Measurements from ENCODE around the gene MROH9.

Gene MROH9

DNA sequence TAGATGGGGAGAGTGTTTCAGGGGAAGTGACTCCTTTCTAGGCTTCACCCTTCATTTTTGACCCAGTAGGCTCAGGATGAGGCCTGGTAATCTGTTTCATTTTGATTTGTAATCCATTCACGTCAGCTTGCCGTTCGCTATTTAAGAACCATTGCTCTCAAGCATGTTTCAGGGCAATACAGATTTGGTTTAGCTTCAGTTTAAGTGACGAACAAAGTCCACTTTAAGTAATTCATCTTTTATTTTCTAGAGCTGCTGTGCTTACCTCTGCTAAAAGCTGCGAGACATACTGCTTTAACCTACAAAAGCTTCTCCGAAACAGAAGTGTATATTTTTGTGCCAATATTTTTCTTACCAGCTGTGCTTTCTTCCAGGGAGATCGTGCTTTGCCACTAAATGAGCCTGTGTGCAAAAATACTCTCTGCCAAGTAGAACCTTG lies 146.4 kb downstream of the MROH9 start:
- no peak for DNase-seq
- H3K4me1 Mint-ChIP-seq (ENCODE audit: low read depth), result no peaks in the 10 kb centered on the region
- H3K36me3 Mint-ChIP-seq (ENCODE audit: low read depth), result no peaks in the 10 kb centered on the region
- H3K27ac Mint-ChIP-seq, result no peak overlapping the region
- H3K27me3 Mint-ChIP-seq, result peaks cover 14% of the 10 kb centered on the region
- no peak overlapping the region for H3K4me3 Mint-ChIP-seq
- H3K9me3 Mint-ChIP-seq, result no peaks in the 10 kb centered on the region

DNA sequence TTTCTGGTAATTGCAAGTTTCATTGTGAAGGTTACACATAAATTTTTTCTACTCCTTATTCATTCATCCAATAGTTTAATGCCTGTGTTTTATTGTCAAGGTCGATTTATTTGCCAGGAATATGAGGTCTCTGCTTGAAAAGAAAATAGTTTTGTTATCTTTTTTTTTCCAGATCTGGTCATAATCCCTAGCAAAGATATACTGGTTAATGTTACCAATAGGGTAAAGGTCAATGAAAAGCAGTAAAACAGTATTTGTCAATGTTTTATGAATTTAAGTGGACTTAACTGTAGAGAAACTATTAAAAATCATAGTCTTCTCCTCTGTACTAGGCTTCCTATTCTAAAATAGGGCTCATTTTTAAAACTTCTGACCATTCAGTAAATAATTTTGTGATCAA lies 147.3 kb downstream of the MROH9 start:
- H3K27ac Mint-ChIP-seq, result no peak overlapping the region
- H3K4me1 Mint-ChIP-seq (ENCODE audit: low read depth), result no peaks in the 10 kb centered on the region
- H3K9me3 Mint-ChIP-seq, result no peaks in the 10 kb centered on the region
- no peaks in the 10 kb centered on the region for H3K36me3 Mint-ChIP-seq (ENCODE audit: low read depth)
- no peak overlapping the region for H3K4me3 Mint-ChIP-seq
- peaks cover 14% of the 10 kb centered on the region for H3K27me3 Mint-ChIP-seq
- no peak for DNase-seq

DNA sequence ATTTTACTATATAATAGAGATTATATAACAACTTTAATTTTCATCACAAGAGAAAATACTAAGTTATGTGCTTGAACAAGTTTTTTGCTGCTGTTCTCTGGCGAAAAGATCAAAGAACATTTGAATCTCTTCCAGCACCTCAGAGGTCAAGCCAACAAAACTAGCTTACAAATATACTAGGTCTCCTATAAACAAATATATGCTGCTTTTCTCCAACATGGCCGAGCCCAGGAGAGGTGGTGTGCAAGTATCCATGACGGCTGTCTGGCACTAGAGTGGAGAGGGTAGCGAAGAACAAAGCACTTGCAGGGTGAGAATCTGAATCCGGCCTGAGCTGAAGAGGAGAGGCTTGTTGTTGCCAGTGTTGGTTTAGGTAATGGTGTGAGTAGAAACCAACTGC lies 147.9 kb downstream of the MROH9 start:
- H3K27me3 Mint-ChIP-seq, result peaks cover 14% of the 10 kb centered on the region
- no peak for DNase-seq
- no peak overlapping the region for H3K27ac Mint-ChIP-seq
- H3K4me1 Mint-ChIP-seq (ENCODE audit: low read depth), result no peaks in the 10 kb centered on the region
- no peaks in the 10 kb centered on the region for H3K36me3 Mint-ChIP-seq (ENCODE audit: low read depth)
- no peak overlapping the region for H3K4me3 Mint-ChIP-seq
- H3K9me3 Mint-ChIP-seq, result no peaks in the 10 kb centered on the region

DNA sequence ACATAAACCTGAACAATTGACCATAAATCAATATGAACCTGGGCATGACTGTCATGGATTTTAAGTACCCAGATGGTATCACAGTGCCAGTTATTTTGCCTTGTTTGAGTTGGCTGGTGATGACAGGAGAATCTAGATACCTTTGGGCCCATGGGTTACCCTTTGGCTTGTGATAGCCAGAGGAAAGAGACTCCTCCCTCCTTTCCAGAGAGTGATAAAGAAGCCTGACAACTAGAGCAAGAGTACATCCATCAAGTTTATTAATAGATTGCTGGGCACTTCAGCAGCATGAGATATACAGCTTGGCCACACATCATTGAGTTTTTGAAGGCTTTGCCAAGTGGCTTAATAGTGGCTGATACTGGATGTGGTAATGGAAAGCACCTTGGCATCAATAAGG lies 148.8 kb downstream of the MROH9 start:
- no peak overlapping the region for H3K4me3 Mint-ChIP-seq
- no peaks in the 10 kb centered on the region for H3K36me3 Mint-ChIP-seq (ENCODE audit: low read depth)
- H3K4me1 Mint-ChIP-seq (ENCODE audit: low read depth), result no peaks in the 10 kb centered on the region
- no peaks in the 10 kb centered on the region for H3K9me3 Mint-ChIP-seq
- peaks cover 14% of the 10 kb centered on the region for H3K27me3 Mint-ChIP-seq
- H3K27ac Mint-ChIP-seq, result no peak overlapping the region
- DNase-seq, result no peak

DNA sequence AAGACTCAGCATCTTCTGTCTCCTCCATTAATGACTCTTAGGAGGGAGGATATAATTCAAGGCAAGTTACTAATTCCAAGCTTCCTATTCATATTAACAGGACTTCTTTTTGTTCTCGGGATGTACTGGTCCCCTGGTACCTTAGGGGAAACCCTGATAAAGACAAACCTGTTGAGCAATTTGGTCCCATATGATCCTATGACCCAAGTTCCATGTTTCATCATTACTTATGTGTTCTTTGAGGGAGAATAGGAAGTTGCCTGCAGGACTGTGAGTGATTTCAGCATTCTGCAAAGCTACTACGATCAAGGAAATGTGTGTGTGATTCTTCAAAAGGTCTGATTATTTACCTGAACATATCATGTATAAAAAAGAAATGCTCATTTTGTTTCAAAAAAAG lies 149.5 kb downstream of the MROH9 start:
- Mint-ChIP-seq H3K4me1 (ENCODE audit: low read depth) (no peaks in the 10 kb centered on the region), H3K27ac (no peak overlapping the region), H3K36me3 (ENCODE audit: low read depth) (no peaks in the 10 kb centered on the region), H3K27me3 (peaks cover 14% of the 10 kb centered on the region), H3K4me3 (no peak overlapping the region), H3K9me3 (no peaks in the 10 kb centered on the region)
- DNase-seq, result no peak

DNA sequence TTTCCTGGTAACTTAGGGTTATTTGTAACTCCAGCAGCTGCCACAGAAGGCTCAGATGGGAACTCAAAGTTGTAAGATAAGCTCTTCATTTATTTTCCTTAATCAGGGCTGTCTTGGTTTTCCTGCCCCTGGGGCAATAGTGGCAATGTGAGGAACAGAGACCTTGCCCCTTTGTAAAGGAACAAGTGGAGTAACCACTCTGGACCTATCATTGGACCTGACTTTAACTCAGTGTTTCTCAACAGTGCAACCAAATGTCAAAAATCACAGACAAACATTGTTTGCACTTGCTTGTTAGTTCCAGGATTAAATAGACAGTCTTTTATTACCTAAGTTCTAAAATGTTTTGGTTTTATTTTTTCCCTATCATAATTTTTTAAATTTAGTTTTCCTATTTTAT lies 152.6 kb downstream of the MROH9 start:
- Mint-ChIP-seq H3K27ac (no peak overlapping the region), H3K27me3 (peaks cover 14% of the 10 kb centered on the region), H3K9me3 (no peaks in the 10 kb centered on the region), H3K4me3 (no peak overlapping the region), H3K4me1 (ENCODE audit: low read depth) (no peaks in the 10 kb centered on the region), H3K36me3 (ENCODE audit: low read depth) (no peaks in the 10 kb centered on the region)
- DNase-seq, result no peak

DNA sequence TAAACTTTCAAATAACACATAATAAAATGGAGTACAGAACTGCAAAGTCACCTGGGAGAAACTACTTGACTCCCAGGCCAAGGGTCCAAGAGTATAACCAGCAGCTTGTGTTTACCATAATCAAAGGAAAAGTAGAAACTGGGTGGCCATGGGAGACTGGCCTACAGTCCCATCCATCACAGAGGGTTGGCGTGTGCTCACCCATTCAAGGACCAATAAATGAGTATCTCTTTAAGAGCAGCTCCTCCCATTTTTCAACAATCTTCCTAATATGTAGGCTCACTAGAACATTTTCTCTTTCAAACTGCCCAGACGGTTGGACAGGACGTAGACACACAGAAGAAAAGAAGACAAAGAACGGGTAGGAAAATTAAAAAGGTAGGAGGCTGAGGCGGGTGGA lies 155.3 kb downstream of the MROH9 start, which contains the start of gene FMO3:
Gene FMO3 (plus strand): TSS at position 302 of the 400 bp plus-strand sequence. CDS start 1,754 bp downstream, outside the sequence.
- Mint-ChIP-seq H3K27me3 (peaks cover 2% of the 10 kb centered on the region), H3K9me3 (no peaks in the 10 kb centered on the region), H3K4me1 (ENCODE audit: low read depth) (no peaks in the 10 kb centered on the region), H3K4me3 (no peak within 1 kb of the TSS), H3K27ac (no peak within 1 kb of the TSS), H3K36me3 (ENCODE audit: low read depth) (no peaks in the 10 kb centered on the region)
- no peak for DNase-seq

DNA sequence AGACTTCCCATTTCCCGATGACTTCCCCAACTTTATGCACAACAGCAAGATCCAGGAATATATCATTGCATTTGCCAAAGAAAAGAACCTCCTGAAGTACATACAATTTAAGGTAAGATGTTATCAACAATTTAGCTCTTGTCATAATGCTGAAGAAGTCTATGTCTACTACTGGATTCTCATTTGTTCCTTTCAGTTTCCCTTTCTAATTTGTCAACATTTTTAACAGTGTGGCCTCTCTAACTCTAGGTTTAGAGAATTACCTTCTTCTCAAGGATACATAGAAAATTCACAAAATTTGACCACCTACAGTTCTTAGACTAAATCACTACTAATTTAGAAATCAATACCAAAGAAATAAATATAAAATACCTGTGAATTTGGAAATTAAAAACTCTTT lies 168.5 kb downstream of the MROH9 start:
- H3K9me3 Mint-ChIP-seq, result peaks cover 2% of the 10 kb centered on the region
- DNase-seq, result no peak
- H3K4me1 Mint-ChIP-seq (ENCODE audit: low read depth), result no peaks in the 10 kb centered on the region
- H3K4me3 Mint-ChIP-seq, result no peak overlapping the region
- no peaks in the 10 kb centered on the region for H3K36me3 Mint-ChIP-seq (ENCODE audit: low read depth)
- no peak overlapping the region for H3K27ac Mint-ChIP-seq
- peaks cover 7% of the 10 kb centered on the region for H3K27me3 Mint-ChIP-seq

DNA sequence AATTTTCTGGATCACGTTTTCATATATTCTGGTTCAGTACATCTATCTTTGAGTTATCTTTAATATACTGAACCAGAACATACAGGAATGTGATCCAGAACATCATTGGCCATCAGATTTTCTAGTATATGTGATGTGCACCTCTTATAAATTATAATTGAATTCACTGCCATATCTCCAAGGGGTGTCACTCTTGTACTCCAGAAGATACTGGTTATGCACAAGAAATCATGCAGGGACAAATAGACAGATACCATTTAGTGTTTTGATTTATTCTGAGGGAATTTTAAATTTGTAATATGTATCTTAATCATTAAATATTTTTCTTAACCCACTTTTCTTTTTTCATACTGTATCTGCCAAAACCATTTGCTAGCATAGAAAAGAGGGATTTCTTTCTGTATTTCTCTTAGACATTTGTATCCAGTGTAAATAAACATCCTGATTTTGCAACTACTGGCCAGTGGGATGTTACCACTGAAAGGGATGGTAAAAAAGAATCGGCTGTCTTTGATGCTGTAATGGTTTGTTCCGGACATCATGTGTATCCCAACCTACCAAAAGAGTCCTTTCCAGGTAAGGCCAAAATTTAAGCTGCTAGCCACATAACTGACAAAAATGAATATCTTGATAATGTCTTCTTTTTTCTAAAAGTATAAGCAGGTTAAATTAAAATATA lies 172.1 kb downstream of the MROH9 start:
- H3K4me3 Mint-ChIP-seq, result no peak overlapping the region
- no peak overlapping the region for H3K27ac Mint-ChIP-seq
- peaks cover 16% of the 10 kb centered on the region for H3K27me3 Mint-ChIP-seq
- no peaks in the 10 kb centered on the region for H3K36me3 Mint-ChIP-seq (ENCODE audit: low read depth)
- H3K9me3 Mint-ChIP-seq, result no peaks in the 10 kb centered on the region
- no peak for DNase-seq
- no peaks in the 10 kb centered on the region for H3K4me1 Mint-ChIP-seq (ENCODE audit: low read depth)

DNA sequence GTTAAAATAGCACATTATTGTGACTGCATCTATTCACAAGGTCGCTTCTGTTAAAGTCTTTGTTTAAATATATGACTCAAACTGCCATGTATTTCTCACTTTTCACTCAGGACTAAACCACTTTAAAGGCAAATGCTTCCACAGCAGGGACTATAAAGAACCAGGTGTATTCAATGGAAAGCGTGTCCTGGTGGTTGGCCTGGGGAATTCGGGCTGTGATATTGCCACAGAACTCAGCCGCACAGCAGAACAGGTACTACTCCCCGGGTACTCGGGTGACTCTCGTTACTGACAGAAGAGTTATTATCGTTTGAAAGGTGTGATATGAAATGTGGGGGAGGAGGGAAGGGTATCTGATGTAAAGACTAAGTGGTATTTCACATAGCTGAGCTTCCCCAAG lies 172.6 kb downstream of the MROH9 start:
- Mint-ChIP-seq H3K27me3 (peaks cover 20% of the 10 kb centered on the region), H3K9me3 (no peaks in the 10 kb centered on the region), H3K36me3 (ENCODE audit: low read depth) (no peaks in the 10 kb centered on the region)

DNA sequence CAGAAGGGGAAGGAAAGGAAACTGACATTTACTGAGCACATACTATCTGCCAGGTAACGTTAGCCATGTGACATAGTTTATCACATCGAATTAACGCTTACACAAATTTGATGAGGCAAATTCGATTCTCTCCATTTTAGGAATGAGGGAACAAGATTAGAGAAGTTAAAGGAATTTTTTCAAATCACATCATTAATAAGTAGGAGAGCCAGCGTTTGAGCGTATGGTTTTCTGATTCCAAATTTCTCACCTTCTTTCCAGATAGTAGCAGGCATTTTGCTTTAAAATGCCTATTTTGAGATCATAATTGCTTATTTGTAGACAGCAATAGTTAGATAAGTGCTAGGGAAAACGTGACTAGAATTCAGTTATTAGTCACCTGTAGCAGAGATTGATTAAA lies 174.6 kb downstream of the MROH9 start:
- no peaks in the 10 kb centered on the region for H3K36me3 Mint-ChIP-seq (ENCODE audit: low read depth)
- no peak for DNase-seq

More for the DNA sequence above, 172.6 kb downstream of the MROH9 start:
- DNase-seq, result no peak
- H3K4me3 Mint-ChIP-seq, result no peak overlapping the region
- no peak overlapping the region for H3K27ac Mint-ChIP-seq
- H3K4me1 Mint-ChIP-seq (ENCODE audit: low read depth), result no peaks in the 10 kb centered on the region

DNA sequence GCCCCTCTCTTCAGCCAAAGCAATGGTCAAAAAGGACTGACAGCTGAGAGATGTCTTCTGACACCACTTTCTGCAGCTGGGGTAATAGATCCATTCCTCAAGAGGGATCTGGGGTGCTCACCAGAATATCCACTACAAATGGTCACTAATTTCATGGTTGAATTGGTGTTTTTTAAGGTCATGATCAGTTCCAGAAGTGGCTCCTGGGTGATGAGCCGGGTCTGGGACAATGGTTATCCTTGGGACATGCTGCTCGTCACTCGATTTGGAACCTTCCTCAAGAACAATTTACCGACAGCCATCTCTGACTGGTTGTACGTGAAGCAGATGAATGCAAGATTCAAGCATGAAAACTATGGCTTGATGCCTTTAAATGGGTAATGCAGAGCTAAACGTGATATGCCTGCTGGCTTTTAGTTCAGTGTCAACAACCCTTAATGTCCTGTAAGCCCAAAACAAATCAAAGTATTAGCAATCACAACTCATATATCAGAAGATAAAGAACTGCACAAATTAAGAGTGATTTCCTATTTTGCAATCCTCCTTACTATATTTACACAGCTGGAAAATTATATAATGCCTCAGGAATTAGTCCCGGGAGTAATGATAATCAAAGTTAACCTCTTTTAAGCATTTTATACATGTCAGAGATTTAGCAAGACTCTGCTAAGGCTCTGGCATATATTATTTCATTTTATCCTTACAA lies 175.4 kb downstream of the MROH9 start:
- peaks cover 22% of the 10 kb centered on the region for H3K27me3 Mint-ChIP-seq
- H3K4me3 Mint-ChIP-seq, result no peak overlapping the region
- no peak for DNase-seq
- H3K27ac Mint-ChIP-seq, result no peak overlapping the region
- no peaks in the 10 kb centered on the region for H3K4me1 Mint-ChIP-seq (ENCODE audit: low read depth)
- H3K9me3 Mint-ChIP-seq, result no peaks in the 10 kb centered on the region
- no peaks in the 10 kb centered on the region for H3K36me3 Mint-ChIP-seq (ENCODE audit: low read depth)

More for the DNA sequence above, 174.6 kb downstream of the MROH9 start:
- H3K27ac Mint-ChIP-seq, result no peak overlapping the region
- H3K4me1 Mint-ChIP-seq (ENCODE audit: low read depth), result no peaks in the 10 kb centered on the region
- H3K9me3 Mint-ChIP-seq, result no peaks in the 10 kb centered on the region
- H3K4me3 Mint-ChIP-seq, result no peak overlapping the region
- peaks cover 19% of the 10 kb centered on the region for H3K27me3 Mint-ChIP-seq

DNA sequence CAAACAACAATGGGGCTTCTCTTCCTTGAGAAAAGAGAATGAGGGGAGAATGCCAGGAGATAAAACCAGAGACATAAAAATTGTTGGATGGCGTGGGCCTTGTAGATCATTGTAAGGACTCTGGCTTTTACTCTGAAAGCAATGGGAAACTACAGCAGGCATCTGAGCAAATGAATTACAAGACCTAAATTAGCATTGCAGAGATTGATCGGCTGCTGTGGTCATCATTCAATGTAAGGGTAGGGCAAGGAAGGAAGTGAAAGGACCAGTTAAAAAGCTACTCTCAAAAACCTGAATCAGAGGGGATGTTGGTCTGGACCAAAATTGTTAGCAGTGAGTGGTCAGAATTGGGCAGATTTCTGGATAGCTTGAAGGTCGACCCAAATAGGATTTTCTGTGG lies 176.8 kb downstream of the MROH9 start:
- DNase-seq, result no peak
- H3K36me3 Mint-ChIP-seq (ENCODE audit: low read depth), result no peaks in the 10 kb centered on the region
- no peak overlapping the region for H3K4me3 Mint-ChIP-seq
- H3K4me1 Mint-ChIP-seq (ENCODE audit: low read depth), result no peaks in the 10 kb centered on the region
- H3K9me3 Mint-ChIP-seq, result no peaks in the 10 kb centered on the region
- peaks cover 22% of the 10 kb centered on the region for H3K27me3 Mint-ChIP-seq
- no peak overlapping the region for H3K27ac Mint-ChIP-seq

DNA sequence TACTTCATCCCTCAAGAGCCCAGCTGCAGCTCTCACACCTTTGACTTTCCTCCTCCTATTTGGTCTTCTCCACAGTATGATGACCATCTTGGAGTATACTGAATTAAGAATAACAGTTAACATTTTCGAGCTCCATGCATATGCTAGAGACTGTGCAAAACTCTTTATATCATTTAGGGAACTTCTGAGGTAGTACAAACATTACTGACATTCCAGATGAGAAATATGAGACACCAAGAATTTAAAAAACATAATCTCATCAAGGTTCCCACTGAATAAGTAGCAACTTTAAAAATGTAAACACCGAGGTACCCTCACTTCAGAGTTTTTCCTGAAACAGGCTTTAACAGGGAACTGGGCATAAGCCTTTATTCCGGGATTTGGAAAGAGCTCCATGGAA lies 178.0 kb downstream of the MROH9 start:
- no peak overlapping the region for H3K27ac Mint-ChIP-seq
- H3K9me3 Mint-ChIP-seq, result no peaks in the 10 kb centered on the region
- no peaks in the 10 kb centered on the region for H3K4me1 Mint-ChIP-seq (ENCODE audit: low read depth)
- peaks cover 24% of the 10 kb centered on the region for H3K27me3 Mint-ChIP-seq
- no peak overlapping the region for H3K4me3 Mint-ChIP-seq
- H3K36me3 Mint-ChIP-seq (ENCODE audit: low read depth), result no peaks in the 10 kb centered on the region
- DNase-seq, result no peak

Data from activated T-cell treated with anti-CD3 and anti-CD28 coated beads, Interleukin-2, amount 50 U/mL, for 24 hours (primary cell).